GM18508 (cell line): ENCODE data around the gene SLC2A4RG.

Experiments
- ATAC-seq: cut with Tn5 transposase; IDR thresholded peaks from one replicate; pipeline ENCODE4 v1.9.1; 2021; ENCODE audit warnings: moderate number of reproducible peaks; ENCODE audit not compliant: insufficient read depth, unreplicated experiment

Gene SLC2A4RG

GRCh38 chr20:63750807-63751470 is 11.4 kb downstream of the SLC2A4RG start:
- no peak for ATAC-seq

- ATAC-seq, result no peak
Measured at GRCh38 chr20:63751471-63752271, 12.1 kb downstream of the SLC2A4RG start.

- ATAC-seq, result no peak
Measured at GRCh38 chr20:63752411-63753101, 13.0 kb downstream of the SLC2A4RG start.

GRCh38 chr20:63753381-63753780 is 13.8 kb downstream of the SLC2A4RG start:
- no peak for ATAC-seq

GRCh38 chr20:63754008-63754407 is 14.4 kb downstream of the SLC2A4RG start:
- no peak for ATAC-seq

- no peak for ATAC-seq
Measured at GRCh38 chr20:63755933-63756647, 16.5 kb downstream of the SLC2A4RG start.

- no peak for ATAC-seq
Measured at GRCh38 chr20:63756648-63756991, 17.0 kb downstream of the SLC2A4RG start.

- no peak for ATAC-seq
Measured at GRCh38 chr20:63758152-63758551, 18.6 kb downstream of the SLC2A4RG start.

- no peak for ATAC-seq
Measured at GRCh38 chr20:63759377-63759901, 19.9 kb downstream of the SLC2A4RG start.

GRCh38 chr20:63765082-63765873 is 25.7 kb downstream of the SLC2A4RG start:
- ATAC-seq, result no peak

- no peak for ATAC-seq
Measured at GRCh38 chr20:63765902-63766301, 26.3 kb downstream of the SLC2A4RG start.

GRCh38 chr20:63766695-63767426 is 27.3 kb downstream of the SLC2A4RG start:
- ATAC-seq, result no peak

GRCh38 chr20:63767456-63767855 is 27.9 kb downstream of the SLC2A4RG start:
- ATAC-seq, result no peak

GRCh38 chr20:63767886-63768285 is 28.3 kb downstream of the SLC2A4RG start:
- ATAC-seq, result no peak

GRCh38 chr20:63768591-63769515 is 29.3 kb downstream of the SLC2A4RG start:
- ATAC-seq, result no peak

GRCh38 chr20:63769891-63770474 is 30.4 kb downstream of the SLC2A4RG start:
- ATAC-seq, result no peak

- ATAC-seq, result no peak
Measured at GRCh38 chr20:63771046-63771707, 31.6 kb downstream of the SLC2A4RG start.
